ENCODE results near the gene CGN. TPM values are rescaled to one million over a fixed set of nuclear protein-coding genes. Genes with fewer than 3 reads are reported as not detected.

Gene CGN
- total and polyA plus RNA-seq, 2 experiments from 2014 or later = 11.8 to 37.0 TPM

DNA sequence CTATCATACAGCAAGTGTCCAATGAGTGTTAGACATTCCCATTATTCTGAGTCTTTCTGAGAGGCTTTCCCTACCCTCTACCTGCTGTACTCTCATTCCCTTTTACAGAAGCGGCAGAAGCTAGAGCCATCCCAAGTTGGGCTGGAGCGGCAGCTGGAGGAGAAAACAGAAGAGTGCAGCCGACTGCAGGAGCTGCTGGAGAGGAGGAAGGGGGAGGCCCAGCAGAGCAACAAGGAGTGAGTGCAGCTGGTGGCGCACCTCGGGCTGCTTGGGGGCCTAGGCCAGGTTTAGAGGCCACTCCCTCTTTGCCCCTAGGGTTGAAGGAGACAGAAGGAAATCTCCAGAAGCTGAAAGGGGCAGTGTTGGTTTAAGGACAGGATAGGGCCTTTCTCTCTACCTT lies 12.1 kb downstream of the CGN start (continued):
- TF ChIP-seq, protein P1, sequence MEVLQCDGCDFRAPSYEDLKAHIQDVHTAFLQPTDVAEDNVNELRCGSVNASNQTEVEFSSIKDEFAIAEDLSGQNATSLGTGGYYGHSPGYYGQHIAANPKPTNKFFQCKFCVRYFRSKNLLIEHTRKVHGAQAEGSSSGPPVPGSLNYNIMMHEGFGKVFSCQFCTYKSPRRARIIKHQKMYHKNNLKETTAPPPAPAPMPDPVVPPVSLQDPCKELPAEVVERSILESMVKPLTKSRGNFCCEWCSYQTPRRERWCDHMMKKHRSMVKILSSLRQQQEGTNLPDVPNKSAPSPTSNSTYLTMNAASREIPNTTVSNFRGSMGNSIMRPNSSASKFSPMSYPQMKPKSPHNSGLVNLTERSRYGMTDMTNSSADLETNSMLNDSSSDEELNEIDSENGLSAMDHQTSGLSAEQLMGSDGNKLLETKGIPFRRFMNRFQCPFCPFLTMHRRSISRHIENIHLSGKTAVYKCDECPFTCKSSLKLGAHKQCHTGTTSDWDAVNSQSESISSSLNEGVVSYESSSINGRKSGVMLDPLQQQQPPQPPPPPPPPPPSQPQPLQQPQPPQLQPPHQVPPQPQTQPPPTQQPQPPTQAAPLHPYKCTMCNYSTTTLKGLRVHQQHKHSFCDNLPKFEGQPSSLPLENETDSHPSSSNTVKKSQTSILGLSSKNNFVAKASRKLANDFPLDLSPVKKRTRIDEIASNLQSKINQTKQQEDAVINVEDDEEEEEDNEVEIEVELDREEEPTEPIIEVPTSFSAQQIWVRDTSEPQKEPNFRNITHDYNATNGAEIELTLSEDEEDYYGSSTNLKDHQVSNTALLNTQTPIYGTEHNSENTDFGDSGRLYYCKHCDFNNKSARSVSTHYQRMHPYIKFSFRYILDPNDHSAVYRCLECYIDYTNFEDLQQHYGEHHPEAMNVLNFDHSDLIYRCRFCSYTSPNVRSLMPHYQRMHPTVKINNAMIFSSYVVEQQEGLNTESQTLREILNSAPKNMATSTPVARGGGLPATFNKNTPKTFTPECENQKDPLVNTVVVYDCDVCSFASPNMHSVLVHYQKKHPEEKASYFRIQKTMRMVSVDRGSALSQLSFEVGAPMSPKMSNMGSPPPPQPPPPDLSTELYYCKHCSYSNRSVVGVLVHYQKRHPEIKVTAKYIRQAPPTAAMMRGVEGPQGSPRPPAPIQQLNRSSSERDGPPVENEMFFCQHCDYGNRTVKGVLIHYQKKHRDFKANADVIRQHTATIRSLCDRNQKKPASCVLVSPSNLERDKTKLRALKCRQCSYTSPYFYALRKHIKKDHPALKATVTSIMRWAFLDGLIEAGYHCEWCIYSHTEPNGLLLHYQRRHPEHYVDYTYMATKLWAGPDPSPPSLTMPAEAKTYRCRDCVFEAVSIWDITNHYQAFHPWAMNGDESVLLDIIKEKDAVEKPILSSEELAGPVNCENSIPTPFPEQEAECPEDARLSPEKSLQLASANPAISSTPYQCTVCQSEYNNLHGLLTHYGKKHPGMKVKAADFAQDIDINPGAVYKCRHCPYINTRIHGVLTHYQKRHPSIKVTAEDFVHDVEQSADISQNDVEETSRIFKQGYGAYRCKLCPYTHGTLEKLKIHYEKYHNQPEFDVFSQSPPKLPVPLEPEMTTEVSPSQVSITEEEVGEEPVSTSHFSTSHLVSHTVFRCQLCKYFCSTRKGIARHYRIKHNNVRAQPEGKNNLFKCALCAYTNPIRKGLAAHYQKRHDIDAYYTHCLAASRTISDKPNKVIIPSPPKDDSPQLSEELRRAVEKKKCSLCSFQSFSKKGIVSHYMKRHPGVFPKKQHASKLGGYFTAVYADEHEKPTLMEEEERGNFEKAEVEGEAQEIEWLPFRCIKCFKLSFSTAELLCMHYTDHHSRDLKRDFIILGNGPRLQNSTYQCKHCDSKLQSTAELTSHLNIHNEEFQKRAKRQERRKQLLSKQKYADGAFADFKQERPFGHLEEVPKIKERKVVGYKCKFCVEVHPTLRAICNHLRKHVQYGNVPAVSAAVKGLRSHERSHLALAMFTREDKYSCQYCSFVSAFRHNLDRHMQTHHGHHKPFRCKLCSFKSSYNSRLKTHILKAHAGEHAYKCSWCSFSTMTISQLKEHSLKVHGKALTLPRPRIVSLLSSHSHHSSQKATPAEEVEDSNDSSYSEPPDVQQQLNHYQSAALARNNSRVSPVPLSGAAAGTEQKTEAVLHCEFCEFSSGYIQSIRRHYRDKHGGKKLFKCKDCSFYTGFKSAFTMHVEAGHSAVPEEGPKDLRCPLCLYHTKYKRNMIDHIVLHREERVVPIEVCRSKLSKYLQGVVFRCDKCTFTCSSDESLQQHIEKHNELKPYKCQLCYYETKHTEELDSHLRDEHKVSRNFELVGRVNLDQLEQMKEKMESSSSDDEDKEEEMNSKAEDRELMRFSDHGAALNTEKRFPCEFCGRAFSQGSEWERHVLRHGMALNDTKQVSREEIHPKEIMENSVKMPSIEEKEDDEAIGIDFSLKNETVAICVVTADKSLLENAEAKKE (CRISPR knock-in tag; IDR thresholded peaks at IDR 0.05) = no peak
- no peak for TF ChIP-seq ZNF331 (CRISPR knock-in tag; IDR thresholded peaks at IDR 0.05; ENCODE audit: low read depth)
- TF ChIP-seq, protein P2, sequence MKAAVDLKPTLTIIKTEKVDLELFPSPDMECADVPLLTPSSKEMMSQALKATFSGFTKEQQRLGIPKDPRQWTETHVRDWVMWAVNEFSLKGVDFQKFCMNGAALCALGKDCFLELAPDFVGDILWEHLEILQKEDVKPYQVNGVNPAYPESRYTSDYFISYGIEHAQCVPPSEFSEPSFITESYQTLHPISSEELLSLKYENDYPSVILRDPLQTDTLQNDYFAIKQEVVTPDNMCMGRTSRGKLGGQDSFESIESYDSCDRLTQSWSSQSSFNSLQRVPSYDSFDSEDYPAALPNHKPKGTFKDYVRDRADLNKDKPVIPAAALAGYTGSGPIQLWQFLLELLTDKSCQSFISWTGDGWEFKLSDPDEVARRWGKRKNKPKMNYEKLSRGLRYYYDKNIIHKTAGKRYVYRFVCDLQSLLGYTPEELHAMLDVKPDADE (IDR thresholded peaks at IDR 0.05) = no peak
- TF ChIP-seq, protein P3, sequence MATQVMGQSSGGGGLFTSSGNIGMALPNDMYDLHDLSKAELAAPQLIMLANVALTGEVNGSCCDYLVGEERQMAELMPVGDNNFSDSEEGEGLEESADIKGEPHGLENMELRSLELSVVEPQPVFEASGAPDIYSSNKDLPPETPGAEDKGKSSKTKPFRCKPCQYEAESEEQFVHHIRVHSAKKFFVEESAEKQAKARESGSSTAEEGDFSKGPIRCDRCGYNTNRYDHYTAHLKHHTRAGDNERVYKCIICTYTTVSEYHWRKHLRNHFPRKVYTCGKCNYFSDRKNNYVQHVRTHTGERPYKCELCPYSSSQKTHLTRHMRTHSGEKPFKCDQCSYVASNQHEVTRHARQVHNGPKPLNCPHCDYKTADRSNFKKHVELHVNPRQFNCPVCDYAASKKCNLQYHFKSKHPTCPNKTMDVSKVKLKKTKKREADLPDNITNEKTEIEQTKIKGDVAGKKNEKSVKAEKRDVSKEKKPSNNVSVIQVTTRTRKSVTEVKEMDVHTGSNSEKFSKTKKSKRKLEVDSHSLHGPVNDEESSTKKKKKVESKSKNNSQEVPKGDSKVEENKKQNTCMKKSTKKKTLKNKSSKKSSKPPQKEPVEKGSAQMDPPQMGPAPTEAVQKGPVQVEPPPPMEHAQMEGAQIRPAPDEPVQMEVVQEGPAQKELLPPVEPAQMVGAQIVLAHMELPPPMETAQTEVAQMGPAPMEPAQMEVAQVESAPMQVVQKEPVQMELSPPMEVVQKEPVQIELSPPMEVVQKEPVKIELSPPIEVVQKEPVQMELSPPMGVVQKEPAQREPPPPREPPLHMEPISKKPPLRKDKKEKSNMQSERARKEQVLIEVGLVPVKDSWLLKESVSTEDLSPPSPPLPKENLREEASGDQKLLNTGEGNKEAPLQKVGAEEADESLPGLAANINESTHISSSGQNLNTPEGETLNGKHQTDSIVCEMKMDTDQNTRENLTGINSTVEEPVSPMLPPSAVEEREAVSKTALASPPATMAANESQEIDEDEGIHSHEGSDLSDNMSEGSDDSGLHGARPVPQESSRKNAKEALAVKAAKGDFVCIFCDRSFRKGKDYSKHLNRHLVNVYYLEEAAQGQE (IDR thresholded peaks at IDR 0.05; ENCODE audit: unreplicated experiment) = no peak
- no peak for TF ChIP-seq NANOG (IDR thresholded peaks at IDR 0.05; ENCODE audit: borderline replicate concordance)
- TF ChIP-seq STAT1 (IDR thresholded peaks at IDR 0.05; ENCODE audit: unreplicated experiment) = no peak
- no peak for TF ChIP-seq POLR2AphosphoS5 (IDR thresholded peaks at IDR 0.05; ENCODE audit: low read depth)
- TF ChIP-seq, protein P4, sequence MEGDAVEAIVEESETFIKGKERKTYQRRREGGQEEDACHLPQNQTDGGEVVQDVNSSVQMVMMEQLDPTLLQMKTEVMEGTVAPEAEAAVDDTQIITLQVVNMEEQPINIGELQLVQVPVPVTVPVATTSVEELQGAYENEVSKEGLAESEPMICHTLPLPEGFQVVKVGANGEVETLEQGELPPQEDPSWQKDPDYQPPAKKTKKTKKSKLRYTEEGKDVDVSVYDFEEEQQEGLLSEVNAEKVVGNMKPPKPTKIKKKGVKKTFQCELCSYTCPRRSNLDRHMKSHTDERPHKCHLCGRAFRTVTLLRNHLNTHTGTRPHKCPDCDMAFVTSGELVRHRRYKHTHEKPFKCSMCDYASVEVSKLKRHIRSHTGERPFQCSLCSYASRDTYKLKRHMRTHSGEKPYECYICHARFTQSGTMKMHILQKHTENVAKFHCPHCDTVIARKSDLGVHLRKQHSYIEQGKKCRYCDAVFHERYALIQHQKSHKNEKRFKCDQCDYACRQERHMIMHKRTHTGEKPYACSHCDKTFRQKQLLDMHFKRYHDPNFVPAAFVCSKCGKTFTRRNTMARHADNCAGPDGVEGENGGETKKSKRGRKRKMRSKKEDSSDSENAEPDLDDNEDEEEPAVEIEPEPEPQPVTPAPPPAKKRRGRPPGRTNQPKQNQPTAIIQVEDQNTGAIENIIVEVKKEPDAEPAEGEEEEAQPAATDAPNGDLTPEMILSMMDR (conservative IDR thresholded peaks at IDR 0.05; ENCODE audit: low read depth in 2 of 2) = no peak
- TF ChIP-seq CREB1 (CRISPR knock-in tag; IDR thresholded peaks at IDR 0.05; ENCODE audit: low read depth) = no peak

Measured in GM23338 (cell line).